Measurements from ENCODE around the gene TMPRSS4.

TMPRSS4 gene

DNA sequence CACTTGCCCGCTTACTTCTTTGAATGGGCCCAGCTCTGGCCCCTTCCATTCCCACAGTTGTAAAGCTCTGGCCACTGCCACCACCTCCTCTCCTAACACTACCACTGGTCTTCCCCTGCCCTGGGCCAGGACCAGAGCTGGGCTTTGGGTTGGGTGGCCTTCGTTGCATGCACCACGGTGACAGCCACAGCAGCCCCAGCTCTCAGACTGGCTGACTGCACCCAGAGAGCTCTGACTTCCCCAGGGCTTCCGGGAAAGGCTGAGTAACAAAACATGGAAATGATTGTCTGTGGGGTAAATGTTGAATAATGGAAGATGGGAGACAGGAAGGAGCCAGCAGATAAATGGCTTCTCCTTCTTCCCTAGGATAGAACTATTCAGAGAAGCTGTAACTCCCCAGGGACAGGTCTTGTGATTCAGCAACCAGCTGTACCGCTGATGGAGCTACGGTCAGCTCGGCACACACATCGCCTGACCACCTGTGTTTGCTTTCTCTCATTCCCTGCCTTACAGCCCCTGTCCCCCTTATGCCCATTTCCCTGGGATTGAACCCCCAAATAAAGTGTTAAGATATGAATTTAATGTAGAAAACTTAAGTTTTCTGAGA is 48.2 kb downstream of the TMPRSS4 start:
- Mint-ChIP-seq H3K36me3 (ENCODE audit: low read depth) (no peaks in the 10 kb centered on the region), H3K4me1 (ENCODE audit: low read depth) (no peaks in the 10 kb centered on the region), H3K4me3 (no peak overlapping the region), H3K27ac (no peak overlapping the region), H3K9me3 (no peaks in the 10 kb centered on the region), H3K27me3 (peaks cover 13% of the 10 kb centered on the region)

DNA sequence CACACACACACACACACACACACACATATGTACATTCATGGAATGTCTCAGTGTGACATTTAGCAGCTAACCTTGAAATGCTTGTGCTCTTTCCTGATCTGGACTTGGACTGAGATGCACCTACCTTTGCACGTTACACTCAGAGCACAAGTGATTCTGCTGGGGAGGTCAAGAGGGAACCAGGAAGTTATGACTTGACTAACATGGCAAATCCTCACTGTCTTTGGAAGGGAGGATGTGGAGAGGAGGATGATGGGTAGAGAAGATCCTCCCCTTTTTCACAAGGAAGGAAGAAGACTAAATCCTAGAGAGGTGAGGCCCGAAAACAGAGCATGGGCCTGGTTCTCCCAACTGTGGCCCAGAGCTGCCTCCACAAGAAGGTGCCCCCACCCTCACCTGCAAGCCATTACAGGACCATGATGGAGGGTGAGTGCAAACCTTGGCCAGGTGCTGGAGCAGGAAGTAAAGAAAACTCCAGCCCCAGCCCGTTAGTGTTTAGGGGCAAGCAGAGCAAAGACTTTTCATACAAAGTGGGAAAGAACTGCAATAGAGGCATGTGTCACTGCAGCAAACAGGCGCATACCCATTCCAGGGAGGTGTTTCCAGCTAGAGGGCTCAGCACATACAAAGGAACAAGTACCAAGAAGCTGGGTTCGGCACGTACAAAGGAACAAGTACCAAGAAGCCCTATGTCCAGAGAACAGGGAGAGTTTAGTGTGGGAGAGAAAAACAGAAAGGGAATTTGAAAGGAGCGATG is 49.4 kb downstream of the TMPRSS4 start:
- no peaks in the 10 kb centered on the region for H3K36me3 Mint-ChIP-seq (ENCODE audit: low read depth)

DNA sequence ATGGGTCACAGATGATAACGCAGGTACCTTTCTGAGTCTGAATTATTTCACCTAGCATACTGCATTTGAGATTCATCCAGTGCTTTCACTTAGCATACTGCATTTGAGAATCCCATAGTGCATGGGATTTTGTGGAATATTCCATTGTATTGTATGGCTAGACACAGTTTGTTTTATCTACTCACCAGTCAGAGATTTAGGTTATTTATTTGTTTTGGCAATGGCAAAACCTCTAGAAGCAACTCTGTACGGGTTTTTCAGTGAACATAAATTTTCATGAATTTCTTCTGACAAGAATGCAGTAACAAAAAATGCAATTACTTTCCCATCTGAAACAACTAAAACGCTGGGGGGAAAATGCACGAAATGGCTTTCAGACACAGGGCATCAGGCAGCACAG is 51.4 kb downstream of the TMPRSS4 start:
- H3K27me3 Mint-ChIP-seq = peaks cover 13% of the 10 kb centered on the region
- no peaks in the 10 kb centered on the region for H3K36me3 Mint-ChIP-seq (ENCODE audit: low read depth)
- H3K4me1 Mint-ChIP-seq (ENCODE audit: low read depth) = no peaks in the 10 kb centered on the region

More for the DNA sequence above, 49.4 kb downstream of the TMPRSS4 start:
- H3K4me3 Mint-ChIP-seq = no peak overlapping the region
- H3K4me1 Mint-ChIP-seq (ENCODE audit: low read depth) = no peaks in the 10 kb centered on the region
- H3K9me3 Mint-ChIP-seq = no peaks in the 10 kb centered on the region
- no peak overlapping the region for H3K27ac Mint-ChIP-seq
- H3K27me3 Mint-ChIP-seq = peaks cover 13% of the 10 kb centered on the region

DNA sequence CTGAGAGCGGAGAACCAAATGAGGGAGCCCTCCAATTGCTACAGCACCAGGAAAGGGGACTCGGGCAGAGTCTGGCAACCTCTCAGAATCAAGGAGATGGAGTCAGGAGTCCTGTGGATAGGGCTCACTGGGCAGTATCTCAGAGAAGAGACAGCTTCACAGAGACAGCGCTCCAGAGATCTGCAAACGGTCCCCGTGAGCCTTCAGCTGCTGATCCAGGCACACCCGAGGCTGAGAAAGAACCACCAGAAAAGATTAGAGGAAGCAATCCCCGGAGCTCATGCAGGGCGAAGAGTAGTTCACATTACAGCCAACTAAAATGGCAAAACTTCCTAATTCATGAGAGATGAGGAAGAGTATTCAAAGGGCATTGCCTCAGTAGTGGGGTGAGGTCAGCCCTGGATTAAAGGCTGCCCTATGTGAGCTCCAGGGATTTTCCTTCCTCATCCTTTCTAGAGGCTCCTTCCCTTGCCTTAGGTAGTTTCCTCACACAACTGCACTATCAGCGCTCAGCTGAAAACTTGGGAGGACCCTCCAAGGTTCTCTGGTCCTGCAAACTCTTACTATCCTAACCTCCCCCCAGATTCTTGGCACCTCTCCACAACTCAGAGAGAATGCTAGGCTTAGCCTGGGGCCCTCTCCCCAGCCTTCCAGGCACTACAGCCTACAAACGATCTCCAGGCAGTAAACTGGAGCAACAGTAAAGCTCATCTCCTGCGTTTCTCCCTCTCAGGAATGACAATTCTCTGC is 52.0 kb downstream of the TMPRSS4 start:
- Mint-ChIP-seq H3K27ac (no peak overlapping the region), H3K4me1 (ENCODE audit: low read depth) (no peaks in the 10 kb centered on the region), H3K36me3 (ENCODE audit: low read depth) (no peaks in the 10 kb centered on the region), H3K27me3 (peaks cover 14% of the 10 kb centered on the region), H3K9me3 (no peaks in the 10 kb centered on the region), H3K4me3 (no peak overlapping the region)

More for the DNA sequence above, 51.4 kb downstream of the TMPRSS4 start:
- Mint-ChIP-seq H3K4me3 (no peak overlapping the region), H3K9me3 (no peaks in the 10 kb centered on the region), H3K27ac (no peak overlapping the region)

DNA sequence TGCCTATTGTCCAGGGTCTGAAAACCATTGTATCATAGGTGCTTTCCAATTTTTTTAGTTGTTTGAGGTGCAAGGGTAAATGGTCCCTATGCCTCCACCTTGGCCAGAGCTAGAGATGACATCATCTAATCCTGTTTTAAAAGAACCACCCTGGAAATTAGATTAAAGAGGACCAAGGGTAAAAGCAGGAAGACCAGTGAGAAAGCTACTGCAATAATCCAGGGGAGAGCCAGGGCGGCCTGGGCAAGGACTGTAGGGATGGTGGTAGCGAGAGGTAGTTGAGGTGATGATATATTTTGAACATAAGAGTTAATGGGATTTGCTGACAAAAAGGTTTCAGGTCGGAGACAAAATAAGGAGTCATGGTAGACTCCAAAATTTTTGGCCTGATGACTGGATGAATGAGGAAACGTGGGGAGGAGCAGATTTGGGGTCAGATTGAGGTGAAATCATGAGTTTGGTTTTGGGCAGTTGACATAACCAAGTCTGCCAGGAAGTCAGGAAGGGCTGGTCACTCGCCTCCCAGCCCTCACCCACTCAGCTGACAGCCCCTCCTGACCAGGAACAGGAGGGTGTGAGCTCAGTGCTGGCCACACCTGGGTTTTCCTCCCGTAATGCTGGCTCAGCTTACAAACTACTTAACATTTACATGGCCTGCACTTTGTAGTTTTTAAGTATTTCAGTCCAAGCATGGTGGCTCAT is 52.7 kb downstream of the TMPRSS4 start:
- Mint-ChIP-seq H3K4me3 (no peak overlapping the region), H3K4me1 (ENCODE audit: low read depth) (no peaks in the 10 kb centered on the region), H3K9me3 (no peaks in the 10 kb centered on the region), H3K27ac (no peak overlapping the region), H3K36me3 (ENCODE audit: low read depth) (no peaks in the 10 kb centered on the region), H3K27me3 (peaks cover 21% of the 10 kb centered on the region)

DNA sequence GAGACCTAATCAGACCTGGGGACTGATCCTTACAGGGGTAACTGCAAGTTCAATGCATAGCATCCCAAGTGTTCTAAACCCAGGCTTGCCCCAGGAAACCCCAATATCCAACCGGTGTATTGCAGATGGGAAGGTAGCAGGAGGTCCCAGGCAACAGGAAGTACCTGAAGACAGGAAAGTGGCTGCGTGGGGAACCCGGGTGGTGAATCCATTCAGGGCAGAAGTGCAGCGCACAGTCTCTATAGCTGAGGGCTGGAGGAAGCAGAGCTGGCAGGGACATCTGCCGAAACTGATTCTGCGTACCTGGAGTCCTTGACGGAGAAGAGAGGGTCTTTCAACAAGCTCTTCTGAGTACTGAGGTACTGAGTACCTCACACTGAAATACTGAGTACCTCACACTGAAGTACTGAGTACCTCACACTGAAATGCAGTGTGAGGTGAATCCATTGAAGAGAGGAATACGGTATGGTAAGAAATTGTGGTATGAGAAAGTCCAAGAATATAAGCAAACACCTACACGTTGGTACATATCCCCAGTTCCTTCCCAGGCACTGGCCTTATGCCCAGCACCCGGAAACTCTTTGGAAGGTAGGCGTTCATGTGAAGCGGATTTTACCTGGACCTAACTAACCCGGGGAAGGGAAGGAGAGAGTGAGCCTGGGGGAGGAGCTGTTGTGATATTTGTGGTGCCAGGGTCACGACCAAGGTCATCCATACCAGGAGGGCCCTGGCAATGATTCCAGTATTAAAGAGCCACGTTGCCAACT is 55.7 kb downstream of the TMPRSS4 start:
- Mint-ChIP-seq H3K27me3 (peaks cover 25% of the 10 kb centered on the region), H3K27ac (no peak overlapping the region), H3K4me3 (no peak overlapping the region)

DNA sequence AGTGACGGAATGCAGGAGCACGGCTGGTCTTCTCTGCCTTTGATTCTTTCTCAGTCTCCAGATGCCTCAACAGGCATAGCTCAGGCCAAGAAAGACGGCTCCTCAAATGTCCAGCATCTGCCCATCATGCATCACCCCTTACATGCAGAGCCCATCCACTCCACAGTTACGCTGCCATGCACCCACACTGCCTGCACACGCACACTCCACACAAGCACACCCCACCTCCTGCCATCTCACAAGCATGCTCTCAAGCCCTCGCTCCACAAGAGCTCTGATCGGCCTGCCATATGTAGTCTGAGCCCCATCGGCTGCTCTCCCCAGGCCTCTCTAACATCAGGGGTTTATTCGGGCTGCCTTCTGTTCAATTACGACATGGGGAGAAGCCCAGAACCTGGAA is 56.9 kb downstream of the TMPRSS4 start:
- no peak overlapping the region for H3K27ac Mint-ChIP-seq
- H3K4me3 Mint-ChIP-seq = no peak overlapping the region
- no peaks in the 10 kb centered on the region for H3K4me1 Mint-ChIP-seq (ENCODE audit: low read depth)
- H3K9me3 Mint-ChIP-seq = no peaks in the 10 kb centered on the region
- H3K36me3 Mint-ChIP-seq (ENCODE audit: low read depth) = no peaks in the 10 kb centered on the region
- H3K27me3 Mint-ChIP-seq = peaks cover 20% of the 10 kb centered on the region

More for the DNA sequence above, 55.7 kb downstream of the TMPRSS4 start:
- Mint-ChIP-seq H3K36me3 (ENCODE audit: low read depth) (no peaks in the 10 kb centered on the region), H3K9me3 (no peaks in the 10 kb centered on the region), H3K4me1 (ENCODE audit: low read depth) (no peaks in the 10 kb centered on the region)

DNA sequence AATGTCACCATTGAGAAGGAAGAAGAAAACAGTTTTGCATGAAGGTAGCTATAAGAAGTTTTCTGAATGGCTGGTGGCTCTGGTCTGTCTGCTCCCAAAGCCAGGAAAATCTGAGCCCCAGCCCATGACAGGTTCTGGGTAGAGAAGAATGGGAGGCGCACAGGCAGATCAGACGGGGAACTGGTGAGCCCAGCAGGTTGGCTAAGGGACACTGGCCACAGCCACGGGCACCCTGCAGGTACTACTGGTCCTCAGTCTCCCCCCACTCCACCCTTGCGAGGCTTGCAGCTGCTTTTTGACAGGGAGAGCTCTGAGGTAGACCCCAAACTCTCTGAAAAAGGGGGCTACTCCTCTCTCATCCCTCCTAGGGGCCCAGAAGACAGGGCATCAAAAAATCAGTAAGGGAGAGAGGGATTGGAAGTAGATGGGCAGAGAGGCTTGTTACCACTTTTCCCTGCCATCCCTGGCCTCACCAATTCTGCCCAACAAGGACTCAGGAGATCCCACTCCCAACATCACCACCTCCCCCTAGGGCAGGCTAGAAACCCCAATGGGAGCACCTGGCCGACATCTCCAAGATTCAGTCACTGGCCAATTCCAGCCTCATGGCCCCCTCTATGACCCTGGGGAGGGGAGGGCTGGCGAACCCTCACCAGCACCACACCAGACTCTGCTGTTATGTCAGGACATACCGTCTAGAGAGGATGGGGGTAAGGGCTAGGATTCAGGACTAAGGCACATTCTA is 58.3 kb downstream of the TMPRSS4 start:
- peaks cover 20% of the 10 kb centered on the region for H3K27me3 Mint-ChIP-seq
- H3K4me1 Mint-ChIP-seq (ENCODE audit: low read depth) = no peaks in the 10 kb centered on the region
- no peak overlapping the region for H3K27ac Mint-ChIP-seq
- H3K4me3 Mint-ChIP-seq = no peak overlapping the region
- no peaks in the 10 kb centered on the region for H3K36me3 Mint-ChIP-seq (ENCODE audit: low read depth)
- H3K9me3 Mint-ChIP-seq = no peaks in the 10 kb centered on the region

DNA sequence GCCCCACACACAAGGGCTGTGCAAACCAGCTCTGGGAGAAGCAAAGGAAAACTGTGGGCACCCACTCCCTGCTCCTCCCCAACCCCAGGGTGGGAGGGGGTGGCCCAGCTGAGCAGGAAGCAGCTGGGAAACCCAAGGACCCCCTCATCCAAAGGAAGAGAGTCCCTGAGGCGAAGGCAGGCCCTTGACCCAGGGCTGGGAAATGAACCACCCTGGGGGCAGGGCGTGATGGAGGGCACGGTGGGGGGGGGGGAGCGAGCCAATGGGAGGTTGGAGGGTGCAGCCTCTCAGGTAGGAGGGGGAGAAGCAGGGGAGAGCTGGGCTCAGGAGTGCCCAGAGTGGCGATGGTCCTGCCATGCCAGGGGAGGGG is 58.9 kb downstream of the TMPRSS4 start:
- H3K27me3 Mint-ChIP-seq = peaks cover 25% of the 10 kb centered on the region
- no peak overlapping the region for H3K4me3 Mint-ChIP-seq
- no peaks in the 10 kb centered on the region for H3K36me3 Mint-ChIP-seq (ENCODE audit: low read depth)
- no peaks in the 10 kb centered on the region for H3K4me1 Mint-ChIP-seq (ENCODE audit: low read depth)
- no peak overlapping the region for H3K27ac Mint-ChIP-seq
- H3K9me3 Mint-ChIP-seq = no peaks in the 10 kb centered on the region

DNA sequence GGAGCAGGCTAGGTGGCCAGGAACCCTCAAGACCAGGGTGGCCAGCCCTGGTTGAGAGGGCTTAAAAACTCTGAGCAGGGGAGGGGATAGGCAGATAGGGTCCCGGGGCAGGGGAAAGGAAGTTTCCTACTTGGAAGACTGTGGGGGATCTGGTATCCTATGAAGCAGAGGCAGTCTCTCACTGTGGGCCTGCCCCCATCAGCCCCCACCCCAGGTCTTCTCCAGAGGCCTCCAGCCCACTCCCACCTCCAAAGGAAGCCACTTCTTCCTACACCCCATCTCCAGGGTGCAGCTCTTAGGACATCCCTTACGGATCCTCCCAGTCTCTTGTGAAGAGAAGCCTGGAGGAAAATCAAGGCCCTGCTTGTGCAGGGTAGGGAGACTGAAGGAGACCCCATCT is 59.5 kb downstream of the TMPRSS4 start:
- H3K4me3 Mint-ChIP-seq = no peak overlapping the region
- H3K36me3 Mint-ChIP-seq (ENCODE audit: low read depth) = no peaks in the 10 kb centered on the region
- no peaks in the 10 kb centered on the region for H3K9me3 Mint-ChIP-seq
- no peaks in the 10 kb centered on the region for H3K4me1 Mint-ChIP-seq (ENCODE audit: low read depth)
- H3K27ac Mint-ChIP-seq = no peak overlapping the region
- H3K27me3 Mint-ChIP-seq = peaks cover 27% of the 10 kb centered on the region

DNA sequence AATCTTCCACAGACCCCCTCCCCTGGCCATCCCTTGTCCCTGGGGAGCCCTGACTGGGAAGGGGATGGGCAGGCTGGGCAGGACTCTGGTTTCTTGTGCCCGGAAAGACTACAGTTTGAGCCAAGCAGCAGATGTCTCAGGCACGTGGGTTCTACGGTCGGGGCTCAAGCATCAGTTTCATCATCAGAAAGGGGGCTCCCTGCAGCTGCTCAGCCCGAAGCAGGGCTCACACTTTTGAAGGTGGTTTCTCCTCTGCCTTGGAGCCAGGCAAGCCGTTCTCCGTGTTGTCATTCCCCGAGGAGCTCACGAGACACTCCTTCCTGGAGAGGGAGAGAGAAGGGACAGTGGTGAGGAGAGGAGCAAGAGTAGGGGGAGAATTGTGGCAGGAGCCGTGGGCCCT is 59.9 kb downstream of the TMPRSS4 start:
- H3K4me3 Mint-ChIP-seq = no peak overlapping the region
- no peaks in the 10 kb centered on the region for H3K36me3 Mint-ChIP-seq (ENCODE audit: low read depth)
- H3K9me3 Mint-ChIP-seq = no peaks in the 10 kb centered on the region
- no peaks in the 10 kb centered on the region for H3K4me1 Mint-ChIP-seq (ENCODE audit: low read depth)
- peaks cover 28% of the 10 kb centered on the region for H3K27me3 Mint-ChIP-seq
- no peak overlapping the region for H3K27ac Mint-ChIP-seq

DNA sequence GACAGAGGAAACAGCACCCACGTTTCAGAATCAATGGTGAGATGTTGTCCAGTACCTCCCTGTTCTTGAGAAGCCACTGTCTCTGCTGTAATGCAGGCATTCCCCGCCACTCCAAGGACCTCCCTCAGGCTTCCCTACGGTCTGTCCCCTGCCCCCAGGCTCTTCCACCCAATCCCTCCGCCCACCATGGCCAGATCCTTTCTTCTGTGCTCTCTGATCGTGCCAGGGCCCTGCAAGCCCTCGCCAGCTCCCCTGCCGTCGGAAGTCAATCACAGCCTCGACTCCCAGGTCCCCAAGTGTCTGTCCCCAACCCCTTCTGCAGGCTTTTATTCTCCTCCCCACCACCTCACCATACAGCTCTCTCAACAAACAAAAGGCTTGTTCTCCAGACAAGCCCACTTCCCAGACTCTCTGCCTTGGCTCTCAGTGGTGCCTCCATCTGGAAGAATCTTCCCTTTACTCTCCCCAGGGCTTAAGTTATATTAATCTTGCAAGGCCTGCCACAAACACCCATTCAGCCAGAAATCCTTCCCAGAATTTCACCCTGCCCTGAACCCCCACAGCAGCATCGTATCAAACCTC is 62.1 kb downstream of the TMPRSS4 start:
- no peaks in the 10 kb centered on the region for H3K9me3 Mint-ChIP-seq
- H3K36me3 Mint-ChIP-seq (ENCODE audit: low read depth) = no peaks in the 10 kb centered on the region
- no peak overlapping the region for H3K4me3 Mint-ChIP-seq
- no peak overlapping the region for H3K27ac Mint-ChIP-seq
- H3K4me1 Mint-ChIP-seq (ENCODE audit: low read depth) = no peaks in the 10 kb centered on the region
- H3K27me3 Mint-ChIP-seq = peaks cover 44% of the 10 kb centered on the region

DNA sequence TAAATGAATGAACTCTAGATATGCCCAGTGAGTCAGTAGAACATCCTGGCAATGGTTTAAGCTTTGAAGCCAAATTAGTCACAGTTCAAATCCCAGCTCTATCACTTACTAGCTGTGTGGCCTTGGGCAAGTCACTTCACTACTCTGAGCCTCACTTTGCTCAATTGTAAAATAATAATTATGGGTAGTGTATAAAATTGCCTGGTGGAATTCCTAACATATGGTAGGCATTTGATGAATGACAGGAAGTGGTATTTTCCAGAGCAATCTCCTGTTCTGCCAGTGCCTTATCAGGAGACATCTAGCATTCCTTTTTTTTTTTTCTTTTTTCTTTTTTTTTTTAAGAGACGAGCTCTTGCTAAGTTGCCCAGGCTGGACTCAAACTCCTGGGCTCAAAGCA is 62.7 kb downstream of the TMPRSS4 start:
- no peaks in the 10 kb centered on the region for H3K36me3 Mint-ChIP-seq (ENCODE audit: low read depth)
- peaks cover 44% of the 10 kb centered on the region for H3K27me3 Mint-ChIP-seq
- H3K9me3 Mint-ChIP-seq = no peaks in the 10 kb centered on the region
- H3K4me3 Mint-ChIP-seq = no peak overlapping the region
- H3K27ac Mint-ChIP-seq = no peak overlapping the region
- no peaks in the 10 kb centered on the region for H3K4me1 Mint-ChIP-seq (ENCODE audit: low read depth)
